ENCODE results near the gene MTCL3.

- TF ChIP-seq, protein P1, sequence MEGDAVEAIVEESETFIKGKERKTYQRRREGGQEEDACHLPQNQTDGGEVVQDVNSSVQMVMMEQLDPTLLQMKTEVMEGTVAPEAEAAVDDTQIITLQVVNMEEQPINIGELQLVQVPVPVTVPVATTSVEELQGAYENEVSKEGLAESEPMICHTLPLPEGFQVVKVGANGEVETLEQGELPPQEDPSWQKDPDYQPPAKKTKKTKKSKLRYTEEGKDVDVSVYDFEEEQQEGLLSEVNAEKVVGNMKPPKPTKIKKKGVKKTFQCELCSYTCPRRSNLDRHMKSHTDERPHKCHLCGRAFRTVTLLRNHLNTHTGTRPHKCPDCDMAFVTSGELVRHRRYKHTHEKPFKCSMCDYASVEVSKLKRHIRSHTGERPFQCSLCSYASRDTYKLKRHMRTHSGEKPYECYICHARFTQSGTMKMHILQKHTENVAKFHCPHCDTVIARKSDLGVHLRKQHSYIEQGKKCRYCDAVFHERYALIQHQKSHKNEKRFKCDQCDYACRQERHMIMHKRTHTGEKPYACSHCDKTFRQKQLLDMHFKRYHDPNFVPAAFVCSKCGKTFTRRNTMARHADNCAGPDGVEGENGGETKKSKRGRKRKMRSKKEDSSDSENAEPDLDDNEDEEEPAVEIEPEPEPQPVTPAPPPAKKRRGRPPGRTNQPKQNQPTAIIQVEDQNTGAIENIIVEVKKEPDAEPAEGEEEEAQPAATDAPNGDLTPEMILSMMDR (IDR thresholded peaks at IDR 0.05), result no peak
- no peak for TF ChIP-seq POLR2A (IDR thresholded peaks at IDR 0.05)
Observed at GRCh38 chr6:127464161-127464880, 54.8 kb downstream of the MTCL3 start.

All from breast epithelium (tissue), 3 donors.